Gastrocnemius medialis (tissue), 4 donors: Measurements from ENCODE around the gene SLC17A7.

Experiments
- POLR2A ChIP-seq, 2 donors: fragments of 450-650 bp; IDR thresholded peaks; one replicate each; pipeline ENCODE4 v1.6.1; 2017; ENCODE audit warnings: antibody characterized with exemption in 2 of 2, mild to moderate bottlenecking in 2 of 2, moderate library complexity in 2 of 2
- TF ChIP-seq, protein P1 (sequence below), 5 experiments: fragments of 450-650 bp in 3 of 5; fragments of 200-600 bp in 2 of 5; sonication (generic) in 2 of 5; IDR thresholded peaks in 4 of 5; conservative IDR thresholded peaks in 1 of 5; 1 replicate in 4 of 5; 2 replicates in 1 of 5; pipeline ENCODE4 v1.5.1; 2016 to 2019; ENCODE audit warnings: antibody characterized with exemption in 5 of 5, mild to moderate bottlenecking in 3 of 5, moderate library complexity in 3 of 5

DNA sequence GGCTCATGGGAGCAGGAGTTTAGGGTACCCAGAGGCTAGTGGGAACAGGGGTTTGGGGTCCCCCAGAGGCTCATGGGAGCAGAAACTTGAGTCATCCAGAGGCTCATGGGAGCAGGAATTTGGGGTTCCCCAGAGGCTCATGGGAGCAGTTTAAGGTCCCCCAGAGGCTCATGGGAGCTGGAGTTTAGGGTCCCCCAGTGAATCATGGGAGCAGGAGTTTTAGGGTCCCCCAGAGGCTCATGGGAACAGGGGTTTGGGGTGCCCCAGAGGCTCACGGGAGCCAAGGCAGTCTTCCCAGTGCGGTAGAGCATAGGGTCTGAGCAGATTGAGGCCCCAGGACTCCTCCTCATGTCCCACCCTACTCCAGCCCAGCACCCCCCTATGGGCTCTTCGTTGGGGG lies 24.0 kb upstream of the SLC17A7 start:
- TF ChIP-seq, protein P1, sequence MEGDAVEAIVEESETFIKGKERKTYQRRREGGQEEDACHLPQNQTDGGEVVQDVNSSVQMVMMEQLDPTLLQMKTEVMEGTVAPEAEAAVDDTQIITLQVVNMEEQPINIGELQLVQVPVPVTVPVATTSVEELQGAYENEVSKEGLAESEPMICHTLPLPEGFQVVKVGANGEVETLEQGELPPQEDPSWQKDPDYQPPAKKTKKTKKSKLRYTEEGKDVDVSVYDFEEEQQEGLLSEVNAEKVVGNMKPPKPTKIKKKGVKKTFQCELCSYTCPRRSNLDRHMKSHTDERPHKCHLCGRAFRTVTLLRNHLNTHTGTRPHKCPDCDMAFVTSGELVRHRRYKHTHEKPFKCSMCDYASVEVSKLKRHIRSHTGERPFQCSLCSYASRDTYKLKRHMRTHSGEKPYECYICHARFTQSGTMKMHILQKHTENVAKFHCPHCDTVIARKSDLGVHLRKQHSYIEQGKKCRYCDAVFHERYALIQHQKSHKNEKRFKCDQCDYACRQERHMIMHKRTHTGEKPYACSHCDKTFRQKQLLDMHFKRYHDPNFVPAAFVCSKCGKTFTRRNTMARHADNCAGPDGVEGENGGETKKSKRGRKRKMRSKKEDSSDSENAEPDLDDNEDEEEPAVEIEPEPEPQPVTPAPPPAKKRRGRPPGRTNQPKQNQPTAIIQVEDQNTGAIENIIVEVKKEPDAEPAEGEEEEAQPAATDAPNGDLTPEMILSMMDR (IDR thresholded peaks at IDR 0.05 in 4 of 5, conservative IDR thresholded peaks at IDR 0.05 in 1 of 5) = no peak
- TF ChIP-seq POLR2A (IDR thresholded peaks at IDR 0.05) = no peak
